COR-L47 (cell line): ENCODE data around the gene OCA2.
A peak's percentile ranks its signal among the peaks of the same experiment; 100 is the strongest.
"Not testable (repeated sequence)": the region's sequence is repeated elsewhere in the genome, so short reads cannot be mapped to it uniquely, and the experiment has no call there.

Source experiments
- DNase-seq: peaks from one replicate; lab custom pipeline; 2025; lab: John Stamatoyannopoulos, UW

OCA2 gene

DNA sequence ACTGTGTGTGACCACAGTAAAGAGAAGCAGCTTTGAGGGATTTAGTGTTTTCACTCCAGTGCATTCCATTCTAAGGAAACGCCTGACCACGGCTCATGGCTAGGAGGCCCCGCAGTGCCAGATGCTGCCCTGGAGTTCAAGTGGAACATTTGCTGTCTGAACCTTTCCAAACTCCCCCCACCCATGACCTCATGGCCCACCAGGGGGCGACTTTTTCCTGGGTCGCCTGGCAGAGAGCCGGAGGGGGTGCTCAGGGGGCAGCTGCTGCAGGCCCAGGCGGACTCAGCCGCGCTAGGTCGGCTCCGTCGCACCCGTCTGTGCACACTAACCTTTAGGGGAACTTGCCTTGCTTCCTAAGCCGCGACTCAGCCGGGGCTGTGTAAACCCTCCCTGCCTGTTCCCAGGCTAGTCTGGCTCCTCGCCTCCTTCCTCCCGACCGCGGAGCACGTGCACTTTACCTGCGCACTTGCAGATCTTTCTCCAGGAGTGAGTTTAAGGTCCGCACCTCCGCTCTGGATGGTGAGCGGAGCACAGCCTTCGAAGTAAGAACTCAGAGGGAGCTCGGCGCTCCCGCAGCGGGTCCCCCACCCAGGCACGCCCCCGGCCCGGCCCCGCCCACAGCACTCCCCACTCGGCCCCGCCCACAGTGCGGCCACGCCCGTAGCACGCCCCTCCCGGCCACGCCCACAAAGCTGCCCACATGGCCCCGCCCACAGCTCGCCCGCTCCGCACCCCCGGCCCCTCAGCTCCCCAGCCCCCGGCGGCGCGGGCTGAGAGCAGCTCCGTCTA lies at the start of gene OCA2:
OCA2 (minus strand) TSS at position 550 of the 789 bp plus-strand sequence. CDS start 17,441 bp downstream, outside the sequence.
- no peak for DNase-seq

DNA sequence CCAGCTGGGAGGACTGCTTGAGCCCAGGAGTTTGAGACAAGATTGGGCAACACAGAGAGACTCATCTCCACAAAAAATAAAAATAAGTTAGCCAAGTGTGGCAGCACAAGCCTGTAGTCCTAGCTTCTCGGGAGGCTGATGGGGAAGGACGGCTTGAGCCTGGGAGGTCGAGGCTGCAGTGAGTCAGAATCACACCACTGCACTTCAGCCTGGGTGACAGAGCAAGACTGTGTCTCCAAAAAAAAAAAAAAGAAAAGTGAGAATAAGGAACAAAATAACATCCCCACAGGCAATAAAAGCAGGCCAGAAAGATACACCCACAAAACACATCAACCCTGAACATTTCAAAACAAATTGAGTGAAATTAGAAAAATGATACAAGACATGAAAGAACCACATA lies 48.7 kb upstream of the OCA2 start:
- no peak for DNase-seq

DNA sequence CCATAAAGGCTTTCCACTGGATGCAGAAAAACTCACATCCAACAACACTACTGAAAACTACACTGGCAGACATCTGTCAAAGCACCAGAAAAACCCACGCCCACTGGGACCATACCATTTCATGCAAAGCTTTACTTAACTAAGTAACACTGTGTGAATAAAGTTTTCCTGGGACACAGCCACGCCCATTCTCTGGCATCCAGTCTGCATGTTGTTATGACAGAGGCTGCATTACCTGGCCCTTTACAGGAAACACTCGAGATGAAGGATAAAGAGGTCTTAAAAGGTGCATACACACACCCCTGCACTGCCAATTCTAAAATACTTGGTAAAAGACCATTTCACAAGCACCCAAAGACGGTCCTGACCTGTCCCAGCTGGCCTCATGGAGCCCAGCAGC lies 46.3 kb upstream of the OCA2 start:
- not testable (repeated sequence) for DNase-seq

DNA sequence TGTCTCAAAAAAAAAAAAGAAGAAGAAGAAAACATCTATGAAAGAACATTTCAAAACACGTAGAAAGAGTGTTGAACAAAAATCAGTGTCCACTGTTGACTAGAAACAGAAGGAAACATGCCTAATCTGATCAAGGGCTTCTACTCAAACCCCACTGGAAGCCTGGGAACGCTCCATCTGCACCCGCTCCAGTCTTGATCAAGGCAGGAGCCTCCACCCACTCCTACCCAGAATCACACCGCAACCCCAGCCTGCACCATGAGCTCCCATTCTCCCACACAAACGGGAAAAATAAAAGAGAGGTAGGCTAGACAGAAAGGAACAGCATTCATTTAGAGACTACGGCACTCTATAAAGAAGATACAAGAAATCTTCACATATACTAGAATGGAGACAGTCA lies 40.9 kb upstream of the OCA2 start:
- no peak for DNase-seq

DNA sequence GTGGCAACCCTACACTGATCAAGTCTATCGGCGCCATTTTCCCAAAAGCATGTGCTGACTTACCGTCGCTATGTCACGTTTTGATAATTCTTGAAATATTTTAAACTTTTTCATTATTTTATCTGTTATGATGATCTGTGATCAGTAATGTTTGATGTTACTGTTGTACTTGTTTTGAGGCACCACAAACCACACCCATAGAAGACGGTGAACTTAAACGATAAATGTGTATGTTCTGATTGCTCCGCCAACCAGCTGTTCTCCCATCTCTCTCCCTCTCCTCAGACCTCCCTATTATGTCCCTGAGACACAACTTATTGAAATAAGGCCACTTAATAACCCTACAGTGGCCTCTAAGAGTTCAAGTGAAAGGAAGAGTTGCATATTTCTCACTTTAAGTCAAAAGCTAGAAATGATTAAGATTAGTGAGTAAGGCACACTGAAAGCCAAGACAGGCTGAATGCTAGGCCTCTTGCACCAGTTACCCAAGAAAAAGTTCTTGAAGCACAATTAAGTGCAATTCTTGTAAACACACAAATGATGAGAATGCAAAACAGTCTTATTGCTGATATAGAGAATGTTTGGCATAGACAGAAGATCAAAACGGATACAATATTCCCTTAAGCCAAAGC lies 38.4 kb upstream of the OCA2 start:
- DNase-seq, result not testable (repeated sequence)

DNA sequence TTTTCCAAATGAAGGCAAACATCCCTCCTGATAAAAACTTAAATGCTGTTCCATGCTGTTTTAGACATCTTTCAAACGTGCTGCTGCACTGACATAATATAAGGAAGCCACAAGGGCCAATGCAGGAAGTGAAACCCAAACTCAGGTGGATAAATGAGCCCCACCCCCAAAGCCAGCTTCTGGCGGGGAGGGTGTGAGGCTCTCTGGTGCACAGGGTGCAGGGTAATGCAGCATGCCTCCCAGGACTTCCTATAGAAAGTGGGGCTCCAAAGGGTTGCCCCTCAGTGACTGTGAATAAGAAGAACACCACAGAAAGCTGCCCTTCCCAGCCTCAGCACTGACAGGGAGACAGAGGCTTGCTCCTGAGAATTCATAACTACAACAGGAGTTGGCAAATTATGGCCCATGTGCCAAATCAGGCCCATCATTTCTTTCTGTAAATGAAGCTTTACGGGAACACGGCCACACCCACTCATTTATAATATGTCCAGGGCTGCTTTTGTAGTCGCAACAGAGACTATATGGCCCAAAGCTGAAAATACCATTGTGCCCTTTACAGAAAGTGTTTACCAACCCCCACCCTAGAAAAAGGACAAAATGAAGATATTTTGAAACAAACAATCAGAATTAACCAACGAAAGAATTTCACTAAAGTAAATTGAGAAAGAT lies 37.3 kb upstream of the OCA2 start:
- not testable (repeated sequence) for DNase-seq

DNA sequence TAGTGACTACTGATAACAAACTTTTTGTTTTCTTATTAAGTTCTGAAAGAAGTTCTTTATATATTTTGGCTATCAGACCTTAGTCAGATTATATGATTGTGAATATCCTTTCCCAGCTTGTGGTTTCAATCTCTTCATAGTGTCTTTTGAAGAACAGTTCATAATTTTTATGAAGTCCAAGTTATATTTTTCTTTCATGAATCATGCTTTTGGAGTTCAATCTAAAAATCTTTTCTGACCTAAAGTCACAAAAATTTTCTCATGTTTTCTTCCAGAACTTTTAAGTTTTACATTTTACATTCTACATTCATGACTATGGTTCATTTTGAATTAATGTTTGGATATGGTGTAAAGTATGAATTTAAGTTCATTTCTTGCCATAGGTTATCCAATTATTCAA lies 34.2 kb upstream of the OCA2 start:
- no peak for DNase-seq

DNA sequence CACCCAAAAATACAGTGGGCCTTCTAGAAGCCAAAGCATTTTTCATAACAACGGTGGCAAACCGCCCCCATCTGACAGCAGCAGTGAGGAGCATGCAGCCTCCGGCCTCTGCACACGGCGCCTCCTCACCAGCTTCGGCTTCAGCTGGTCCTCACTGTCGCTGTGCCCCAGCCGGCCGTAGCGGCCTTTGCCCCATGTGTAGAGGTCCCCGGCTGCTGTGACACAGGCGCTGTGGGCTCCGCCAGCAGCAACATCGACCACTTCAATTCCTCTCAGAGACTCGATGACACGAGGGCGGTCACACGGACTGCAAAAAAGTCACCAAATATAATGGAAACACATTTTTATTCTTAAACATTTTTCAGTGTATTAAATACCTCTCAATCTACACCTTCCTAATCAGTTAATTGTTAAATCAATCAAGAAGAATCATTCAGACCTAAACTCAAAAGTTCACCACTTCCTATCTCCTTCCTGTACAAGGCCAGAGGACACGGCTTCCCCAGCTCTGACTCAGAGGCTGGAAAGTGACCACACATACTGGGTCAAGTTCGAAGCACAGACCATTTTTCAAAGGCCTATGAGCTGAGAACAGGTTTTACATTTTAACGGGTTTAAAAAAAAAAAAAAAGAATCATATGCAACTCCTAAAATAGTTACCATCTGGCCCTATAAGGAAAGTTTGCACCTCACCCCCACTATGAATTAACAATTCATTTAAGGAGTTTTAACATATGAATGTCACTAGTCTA lies 33.6 kb upstream of the OCA2 start:
- no peak for DNase-seq

DNA sequence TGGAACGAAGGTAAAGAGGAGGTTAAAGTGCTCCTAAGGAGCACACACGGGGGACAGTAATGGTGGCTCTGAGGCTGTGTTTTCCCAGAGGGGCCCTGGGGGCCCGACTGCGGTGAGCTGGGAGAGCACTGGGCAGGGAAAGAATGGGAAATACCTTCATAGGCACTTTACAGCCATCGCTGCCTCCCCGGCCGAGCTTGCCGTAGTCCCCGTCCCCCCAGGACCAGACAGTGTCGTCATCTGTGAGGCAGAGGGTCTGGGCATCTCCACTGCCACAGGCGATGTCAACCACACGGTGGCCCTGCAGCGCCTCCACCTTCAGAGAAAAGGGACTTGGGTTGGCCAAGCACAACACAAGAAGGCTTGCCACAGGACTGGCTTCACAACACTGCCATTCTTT lies 32.8 kb upstream of the OCA2 start:
- no peak for DNase-seq

DNA sequence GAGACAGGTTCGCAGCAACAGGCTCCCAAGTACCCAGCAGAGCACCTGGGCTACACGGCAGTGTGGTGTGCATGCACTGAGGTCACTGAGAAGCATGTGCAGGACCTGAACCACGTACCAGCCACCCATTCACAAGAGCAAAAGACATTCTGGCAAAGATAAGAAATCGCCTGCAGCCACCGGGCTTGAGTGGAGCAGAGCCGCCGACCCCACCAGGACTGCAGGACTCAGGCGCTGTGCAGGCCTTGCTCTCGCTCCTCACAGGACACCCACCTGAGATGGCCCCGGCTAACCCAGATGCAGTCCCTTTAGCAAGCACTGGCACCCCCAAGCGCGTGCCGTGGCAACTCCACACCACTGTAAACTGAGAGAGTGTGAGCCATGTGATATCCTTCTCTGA lies 32.3 kb upstream of the OCA2 start:
- DNase-seq, result no peak

DNA sequence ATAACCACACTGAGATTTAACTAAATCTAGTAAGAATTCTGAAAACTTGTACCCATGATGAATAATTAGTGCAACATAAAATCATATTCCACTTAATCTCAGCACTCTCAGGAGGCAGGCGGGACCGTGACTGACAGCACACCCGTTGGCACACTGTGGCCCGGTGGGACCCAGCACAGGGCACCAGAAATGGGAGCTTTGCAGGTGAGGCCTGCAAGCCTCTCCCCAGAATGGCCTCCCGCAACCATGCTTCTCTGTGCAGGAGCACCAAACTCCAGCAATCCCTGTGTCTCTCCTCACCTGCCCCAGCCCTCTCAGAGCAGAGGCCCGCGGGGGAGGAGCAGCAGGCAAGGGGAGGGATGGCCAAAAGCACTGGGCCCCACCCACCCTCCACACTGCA lies 31.5 kb upstream of the OCA2 start:
- no peak for DNase-seq

DNA sequence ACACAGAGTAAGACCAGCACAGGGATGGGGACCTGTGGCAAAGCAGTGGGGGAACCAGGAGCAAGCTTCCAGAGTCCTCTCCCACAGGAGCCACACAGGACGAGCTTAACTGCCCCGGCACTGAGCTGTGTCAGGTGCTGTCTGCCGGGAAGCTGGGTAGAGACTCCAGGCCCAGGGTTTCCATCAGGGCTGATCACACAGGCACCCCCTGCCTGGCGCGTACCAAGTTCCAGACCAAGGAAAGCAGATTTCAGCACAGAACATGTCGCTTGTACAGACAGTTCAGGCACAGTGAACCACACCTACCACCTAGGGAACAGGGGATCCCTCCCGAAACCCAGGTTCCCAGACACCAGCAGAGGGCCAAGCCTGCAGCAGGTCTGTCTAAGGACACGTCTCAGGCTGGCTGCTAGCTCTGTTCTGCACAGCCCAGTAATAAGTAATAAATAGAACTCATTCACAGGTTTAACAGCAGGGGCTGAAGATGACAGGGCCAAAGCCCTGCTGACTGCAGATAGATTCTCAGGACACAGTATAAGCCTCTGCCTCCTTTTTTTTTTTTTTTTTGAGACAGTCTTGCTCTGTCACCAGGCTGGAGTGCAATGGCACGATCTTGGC lies 30.2 kb upstream of the OCA2 start:
- no peak for DNase-seq

DNA sequence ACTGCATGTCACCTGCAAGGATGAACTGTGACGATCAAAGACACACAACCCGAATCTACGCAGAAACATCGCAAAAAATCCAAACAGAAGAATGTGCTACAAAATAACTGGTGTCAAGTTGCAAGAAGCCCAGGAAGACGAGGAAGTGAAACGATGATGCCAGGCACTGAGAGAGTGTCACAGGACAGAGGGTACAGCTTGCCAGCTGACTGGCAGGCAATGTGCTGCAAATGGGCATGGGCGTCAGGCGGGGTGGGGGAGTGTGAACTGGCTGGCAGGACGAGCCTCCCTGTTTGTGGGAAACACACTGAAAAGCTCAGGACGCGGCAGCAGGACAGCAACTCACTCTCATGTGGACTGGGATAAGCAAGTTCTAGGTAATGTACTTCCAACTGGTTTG lies 28.9 kb upstream of the OCA2 start:
- DNase-seq, result no peak

DNA sequence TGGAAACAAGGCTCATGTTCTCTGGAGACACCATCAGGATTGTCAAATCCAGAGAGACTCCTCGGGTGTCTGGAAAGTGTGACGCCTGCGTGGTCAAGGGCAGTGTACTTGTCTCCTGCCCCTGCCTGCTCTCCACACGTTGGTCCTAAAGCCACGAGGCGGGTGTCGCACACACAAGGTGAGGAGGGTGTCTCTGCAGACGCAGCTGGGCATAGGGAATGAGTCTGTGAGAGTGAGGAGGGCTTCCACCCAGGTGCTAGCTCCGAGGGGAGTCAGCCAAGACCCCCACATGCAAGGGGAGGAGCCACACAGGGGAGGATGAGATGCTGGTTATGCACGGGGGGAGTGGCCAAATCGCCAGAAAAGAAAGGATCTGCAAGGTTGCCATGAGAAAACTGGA lies 27.9 kb upstream of the OCA2 start:
- no peak for DNase-seq

DNA sequence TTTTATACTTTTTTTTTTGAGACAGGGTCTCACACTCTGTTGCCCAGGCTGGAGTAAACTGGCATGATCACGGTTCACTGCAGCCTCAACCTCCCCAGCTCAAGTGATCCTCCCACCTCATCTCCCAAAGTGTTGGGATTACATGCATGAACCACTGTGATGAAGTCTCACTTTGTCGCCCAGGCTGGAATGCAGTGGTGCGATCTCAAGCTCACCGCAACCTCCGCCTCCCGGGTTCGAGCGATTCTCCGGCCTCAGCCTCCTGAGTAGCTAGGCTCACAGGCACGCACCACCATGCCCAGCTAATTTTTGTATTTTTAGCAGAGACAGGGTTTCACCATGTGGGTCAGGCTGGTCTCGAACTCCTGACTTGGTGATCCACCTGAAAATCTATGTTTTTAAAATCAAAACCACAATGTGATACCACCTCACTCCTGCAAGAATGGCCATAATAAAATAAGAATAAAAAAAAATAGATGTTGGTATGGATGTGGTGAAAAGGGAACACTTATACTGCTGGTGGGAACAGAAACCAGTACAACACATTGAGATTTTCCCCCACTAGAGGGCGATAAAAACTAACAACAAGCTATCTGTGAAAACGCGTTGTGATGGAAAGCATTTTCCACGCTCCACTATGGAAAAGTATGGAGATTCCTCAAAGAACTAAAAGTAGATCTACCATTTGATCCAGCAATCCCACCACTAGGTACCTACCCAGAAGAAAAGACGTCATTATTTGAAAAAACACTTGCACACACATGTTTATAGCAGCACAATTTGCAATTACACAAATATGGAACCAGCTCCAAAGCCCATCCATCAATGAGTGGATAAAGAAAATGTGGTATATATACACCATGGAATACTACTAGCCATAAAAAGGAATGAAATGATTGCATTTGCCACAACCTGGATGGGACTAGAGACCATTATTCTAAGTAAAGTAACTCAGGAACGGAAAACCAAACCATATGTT lies 26.8 kb upstream of the OCA2 start:
- peak; percentile 46 for DNase-seq

DNA sequence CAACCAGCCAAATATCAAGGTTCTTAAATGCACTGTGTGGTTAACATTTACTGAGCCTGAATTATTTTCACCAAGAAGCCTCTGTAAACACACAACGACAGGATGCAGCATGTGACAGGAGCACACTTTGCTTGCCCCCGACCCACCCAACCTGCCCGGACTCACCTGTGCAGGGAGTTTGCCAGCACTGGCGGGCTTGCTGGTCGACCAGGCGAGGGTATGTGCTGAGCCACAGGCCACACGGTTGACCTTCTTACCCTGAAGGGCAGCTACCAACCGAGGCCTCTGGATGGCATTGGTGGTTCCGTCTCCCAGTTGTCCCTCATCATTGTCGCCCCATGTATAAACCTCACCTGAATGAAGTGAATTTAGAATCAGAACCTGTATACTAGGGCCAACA lies 25.7 kb upstream of the OCA2 start:
- no peak for DNase-seq

DNA sequence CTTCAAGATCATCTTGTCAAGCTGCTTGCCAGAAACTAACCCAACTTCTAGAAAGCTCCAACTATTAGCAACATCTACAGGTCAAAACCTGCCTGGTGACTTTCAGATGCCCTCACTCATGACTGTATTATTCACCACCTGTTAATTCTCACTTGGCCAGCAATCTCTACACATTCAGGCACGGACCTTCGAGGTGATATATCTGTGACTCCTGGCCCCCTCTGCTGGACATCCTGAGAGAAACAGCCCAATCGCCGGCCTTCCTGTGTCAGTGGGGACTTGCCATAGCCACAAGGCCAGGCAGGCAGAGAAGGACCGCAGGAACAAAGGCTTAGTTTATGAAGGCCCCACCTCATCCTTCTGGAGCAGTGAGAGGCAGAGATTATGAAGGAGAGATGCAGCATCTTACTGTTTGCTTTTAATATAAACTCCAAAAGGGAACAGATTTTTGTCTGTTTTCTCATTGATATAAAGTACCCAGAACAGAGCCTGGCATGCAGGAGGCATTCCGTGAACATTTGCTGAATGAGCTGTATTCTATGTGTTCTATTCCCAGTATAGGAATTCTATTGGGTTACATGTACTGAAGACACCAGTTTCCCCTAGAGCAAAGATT lies 24.4 kb upstream of the OCA2 start:
- DNase-seq, result peak; percentile 63

DNA sequence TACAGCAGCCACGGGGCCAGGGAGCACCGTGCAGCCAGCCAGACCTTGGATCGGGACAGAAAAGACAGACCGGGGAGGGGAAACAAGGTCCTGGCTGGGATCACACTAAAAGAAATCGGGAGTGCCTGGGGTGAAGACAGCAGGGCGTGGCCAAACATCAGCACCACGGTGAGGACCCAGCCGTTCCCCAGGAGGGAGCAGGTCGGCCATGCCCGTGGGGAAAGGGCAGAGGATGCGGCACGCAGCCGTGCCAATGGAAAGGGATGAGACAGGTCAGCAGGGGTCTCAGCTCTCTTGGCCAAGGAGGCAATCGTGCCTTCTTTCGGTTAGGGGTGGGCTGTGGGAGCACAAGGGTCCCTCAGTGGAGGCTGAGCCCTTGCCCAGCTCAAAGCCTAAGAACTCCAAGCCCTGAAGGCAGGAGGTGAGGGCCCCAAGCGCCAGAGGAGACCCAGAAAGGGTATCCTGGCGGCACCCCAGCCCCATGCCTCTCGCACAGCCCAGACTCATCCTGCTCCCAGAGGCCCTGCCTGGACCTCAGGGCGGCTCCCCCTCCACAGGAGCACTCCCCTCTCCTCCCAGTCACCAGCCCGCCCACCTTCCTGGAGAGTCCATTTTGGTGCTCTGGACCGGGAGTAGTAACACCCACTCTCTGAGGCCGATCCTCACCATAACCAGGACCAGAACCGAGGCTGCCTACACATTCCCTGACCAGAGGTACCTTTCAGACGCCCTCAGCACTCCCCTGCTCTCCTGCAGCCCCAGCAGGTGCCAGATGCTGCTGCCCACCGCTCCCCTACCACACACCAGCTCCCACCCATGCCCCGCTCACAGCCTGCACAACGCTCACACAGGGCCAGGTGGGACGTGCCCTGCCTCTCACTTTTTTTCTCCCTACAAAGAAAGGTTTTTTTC lies 23.2 kb upstream of the OCA2 start:
- no peak for DNase-seq

DNA sequence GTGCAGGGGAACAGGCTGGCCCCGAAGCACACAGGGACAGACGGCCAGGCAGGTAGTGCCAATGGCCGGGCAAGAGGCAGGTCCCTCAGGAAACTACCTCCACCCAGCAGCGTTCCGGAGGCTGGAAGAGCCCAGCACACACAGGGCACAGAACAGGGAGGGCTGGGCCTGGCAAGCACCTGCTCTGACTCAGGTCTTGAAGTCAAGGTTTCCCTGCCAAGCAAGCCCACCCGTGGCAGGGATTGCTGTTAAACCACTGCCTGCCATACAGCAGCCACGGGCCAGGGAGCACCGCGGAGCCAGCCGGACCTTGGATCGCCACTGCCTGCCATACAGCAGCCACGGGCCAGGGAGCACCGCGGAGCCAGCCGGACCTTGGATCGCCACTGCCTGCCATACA lies 22.5 kb upstream of the OCA2 start:
- DNase-seq, result not testable (repeated sequence)

DNA sequence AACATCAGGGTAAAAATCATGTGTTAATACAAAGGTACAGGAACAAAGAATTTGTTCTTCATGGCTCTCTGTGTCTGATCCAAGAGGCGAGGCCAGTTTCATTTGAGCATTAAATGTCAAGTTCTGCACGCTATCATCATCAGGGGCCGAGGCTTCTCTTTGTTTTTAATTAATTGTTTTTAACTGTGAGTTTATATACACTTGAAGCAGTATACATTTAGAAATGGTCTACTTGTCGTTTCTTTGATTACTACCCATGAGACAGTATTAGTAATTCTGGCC lies 21.2 kb upstream of the OCA2 start:
- DNase-seq, result no peak
